IgD-negative memory B cell (primary cell): Measurements from ENCODE around the gene FGD6. TPM values are rescaled to one million over a fixed set of nuclear protein-coding genes. Genes with fewer than 3 reads are reported as not detected.

ENCODE experiments used
- H3K27ac Mint-ChIP-seq, 3 donors: one replicate each; pipeline ENCODE4 v1.8.0; 2020 to 2022; ENCODE audit warnings: mild to moderate bottlenecking in 3 of 3, mixed read lengths in 3 of 3, moderate library complexity in 1 of 3
- H3K27me3 Mint-ChIP-seq: one replicate; pipeline ENCODE4 v1.8.0; 2021; ENCODE audit warnings: mixed read lengths
- H3K36me3 Mint-ChIP-seq: one replicate; pipeline ENCODE4 v1.8.0; 2020; ENCODE audit warnings: mild to moderate bottlenecking, mixed read lengths
- H3K4me1 Mint-ChIP-seq, 3 donors: one replicate each; pipeline ENCODE4 v1.8.0; 2020 to 2022; ENCODE audit warnings: mixed read lengths in 3 of 3, mild to moderate bottlenecking in 1 of 3
- H3K4me3 Mint-ChIP-seq, 4 donors: one replicate each; pipeline ENCODE4 v1.8.0; 2020 to 2022; ENCODE audit warnings: mild to moderate bottlenecking in 4 of 4, mixed read lengths in 4 of 4, moderate library complexity in 3 of 4
- H3K9me3 Mint-ChIP-seq, 3 donors: one replicate each; pipeline ENCODE4 v1.8.0; 2020 to 2021; ENCODE audit warnings: mixed read lengths in 3 of 3, mild to moderate bottlenecking in 1 of 3
- polyA plus RNA-seq: library from polyadenylated mRNA; unstranded; fragments of 300-500 nt; fragmentation: Illumina TruSeq; gene quantifications from one replicate; pipeline ENCODE4 v1.2.3, GENCODE V29; 2021

The FGD6 gene
- polyA plus RNA-seq, 1 donor from 2014 or later: 5.0 TPM

DNA sequence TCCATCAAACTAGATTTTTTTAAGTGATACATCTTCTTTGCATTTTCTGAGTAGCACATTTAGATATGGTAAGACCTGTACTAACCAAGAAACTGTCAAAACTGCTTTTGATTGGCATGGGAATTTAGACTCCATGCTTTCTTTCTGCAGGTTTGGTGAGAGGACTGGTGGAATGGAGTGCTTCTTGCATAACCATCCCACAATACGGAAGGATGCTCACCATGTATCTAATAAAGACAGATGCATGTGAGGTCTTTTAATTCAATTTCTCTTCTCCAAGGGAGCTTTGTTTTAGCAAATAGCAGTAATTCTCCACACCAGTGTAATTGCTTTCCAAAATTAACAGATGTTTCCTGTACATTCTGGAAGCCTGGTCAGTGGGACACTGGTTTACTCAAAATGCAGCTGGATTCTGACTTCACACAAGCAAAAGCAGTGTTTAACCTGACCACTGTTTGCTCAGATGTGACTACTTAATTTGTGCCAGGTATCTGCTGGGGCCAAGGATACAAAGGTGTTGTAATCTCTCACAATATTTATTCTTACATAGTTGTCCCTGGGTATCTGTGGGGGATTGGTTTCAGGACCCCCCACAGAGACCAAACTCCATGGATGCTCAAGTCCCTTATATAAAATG, 26.1 kb downstream of the FGD6 start:
- no peaks in the 10 kb centered on the region for H3K27me3 Mint-ChIP-seq
- no peak overlapping the region for H3K27ac Mint-ChIP-seq
- H3K4me3 Mint-ChIP-seq: no peak overlapping the region
- peaks cover 15 to 20% (median 16%) of the 10 kb centered on the region in 3 donors for H3K4me1 Mint-ChIP-seq
- peaks cover 0 to 2% (median 0%) of the 10 kb centered on the region in 3 donors for H3K9me3 Mint-ChIP-seq
- peaks cover 6% of the 10 kb centered on the region for H3K36me3 Mint-ChIP-seq

DNA sequence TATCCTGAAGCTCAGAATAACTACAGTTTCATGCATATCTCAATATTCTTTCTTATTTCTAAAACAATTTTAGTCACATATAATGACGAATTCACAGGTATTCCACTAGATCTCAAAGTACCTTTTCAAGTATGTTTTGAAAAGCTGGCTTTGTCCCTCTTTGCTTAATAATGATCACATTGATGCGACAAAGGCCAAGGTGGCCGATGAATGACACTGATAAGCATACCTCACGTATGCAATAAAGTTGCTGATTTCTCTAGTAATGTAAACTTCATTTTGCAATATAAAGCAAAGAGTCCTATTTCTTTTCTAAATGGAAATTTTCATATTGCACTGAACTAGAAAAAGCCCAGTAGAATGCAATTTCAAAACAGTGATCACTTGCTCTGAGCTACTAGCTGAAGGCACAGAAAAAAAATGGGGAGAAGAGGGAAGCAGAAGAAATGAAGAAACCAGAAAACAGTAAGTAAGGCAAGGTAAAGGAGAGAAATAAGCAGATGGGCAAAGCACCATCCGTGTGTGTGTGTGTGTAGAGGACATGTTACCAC, 29.3 kb downstream of the FGD6 start:
- H3K27me3 Mint-ChIP-seq: no peaks in the 10 kb centered on the region
- peaks cover 6% of the 10 kb centered on the region for H3K36me3 Mint-ChIP-seq
- H3K9me3 Mint-ChIP-seq: peaks cover 0 to 2% (median 0%) of the 10 kb centered on the region in 3 donors
- H3K27ac Mint-ChIP-seq: peak overlapping the region in 2 of 3 donors; percentile 16 to 40
- peaks cover 22 to 26% (median 24%) of the 10 kb centered on the region in 3 donors for H3K4me1 Mint-ChIP-seq
- peak overlapping the region in 2 of 4 donors; percentile 3 to 70 for H3K4me3 Mint-ChIP-seq

DNA sequence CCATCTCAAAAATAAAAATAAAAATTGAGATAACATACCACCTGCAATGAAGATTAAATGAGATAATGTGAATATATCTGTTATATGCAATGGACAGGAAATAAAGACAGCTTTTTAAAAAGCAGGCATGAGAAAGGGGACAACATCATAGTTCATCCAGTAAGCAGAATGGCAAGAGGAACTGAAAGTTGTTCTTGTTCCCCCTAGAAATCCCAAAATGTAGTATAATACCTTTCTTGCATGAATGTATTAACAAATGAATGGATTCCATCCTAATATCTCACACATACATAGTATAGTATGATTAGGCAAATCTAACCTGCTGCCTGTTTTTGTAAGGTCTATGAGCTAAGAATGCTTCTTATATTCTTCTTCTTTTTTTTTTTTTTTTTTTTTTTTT, 31.4 kb downstream of the FGD6 start:
- Mint-ChIP-seq H3K4me1 (peaks cover 16 to 24% (median 18%) of the 10 kb centered on the region in 3 donors), H3K36me3 (peaks cover 1% of the 10 kb centered on the region), H3K27ac (no peak overlapping the region), H3K4me3 (no peak overlapping the region), H3K9me3 (no peaks in the 10 kb centered on the region), H3K27me3 (no peaks in the 10 kb centered on the region)

DNA sequence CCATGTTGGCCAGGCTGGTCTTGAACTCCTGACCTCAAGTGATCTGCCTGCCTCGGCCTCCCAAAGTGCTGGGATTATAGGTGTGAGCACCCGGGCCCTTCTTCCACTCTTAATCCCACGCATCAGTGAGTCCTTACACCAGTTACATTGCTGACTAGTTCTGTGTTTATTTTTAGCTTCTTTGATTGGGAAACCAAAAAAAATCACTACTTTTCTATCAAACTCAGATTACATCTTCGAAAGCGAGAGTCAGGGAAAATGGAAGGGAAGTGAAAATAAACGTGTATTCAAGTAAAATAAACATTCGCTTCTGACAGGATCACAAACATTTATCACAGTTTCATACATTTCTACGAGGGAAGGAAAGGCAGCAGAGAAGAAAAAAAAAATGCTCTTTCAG, 32.2 kb downstream of the FGD6 start:
- H3K36me3 Mint-ChIP-seq: peaks cover 1% of the 10 kb centered on the region
- H3K27ac Mint-ChIP-seq: no peak overlapping the region
- no peak overlapping the region for H3K4me3 Mint-ChIP-seq
- no peaks in the 10 kb centered on the region for H3K27me3 Mint-ChIP-seq
- no peaks in the 10 kb centered on the region for H3K9me3 Mint-ChIP-seq
- H3K4me1 Mint-ChIP-seq: peaks cover 16 to 24% (median 18%) of the 10 kb centered on the region in 3 donors

DNA sequence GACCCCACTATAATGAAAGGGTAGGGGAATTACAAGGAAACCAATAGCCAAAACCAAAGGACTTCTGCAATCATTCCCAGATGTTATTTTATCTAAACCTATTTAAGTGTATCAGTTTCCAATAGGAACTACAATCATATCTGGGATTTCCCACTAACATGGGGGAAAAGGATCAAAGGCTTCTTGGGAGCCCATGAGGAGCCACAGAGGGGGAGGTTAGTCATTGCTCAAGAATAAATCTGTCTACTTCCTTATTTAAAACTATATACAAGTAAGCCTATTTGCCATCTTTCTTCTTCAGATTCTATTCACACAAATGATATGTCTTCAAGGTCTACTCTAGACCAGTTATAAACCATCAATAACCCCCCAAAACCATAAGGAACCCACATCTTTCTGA, 33.1 kb downstream of the FGD6 start:
- H3K4me1 Mint-ChIP-seq: peaks cover 16 to 24% (median 18%) of the 10 kb centered on the region in 3 donors
- no peak overlapping the region for H3K4me3 Mint-ChIP-seq
- H3K27ac Mint-ChIP-seq: no peak overlapping the region
- no peaks in the 10 kb centered on the region for H3K9me3 Mint-ChIP-seq
- peaks cover 1% of the 10 kb centered on the region for H3K36me3 Mint-ChIP-seq
- no peaks in the 10 kb centered on the region for H3K27me3 Mint-ChIP-seq

DNA sequence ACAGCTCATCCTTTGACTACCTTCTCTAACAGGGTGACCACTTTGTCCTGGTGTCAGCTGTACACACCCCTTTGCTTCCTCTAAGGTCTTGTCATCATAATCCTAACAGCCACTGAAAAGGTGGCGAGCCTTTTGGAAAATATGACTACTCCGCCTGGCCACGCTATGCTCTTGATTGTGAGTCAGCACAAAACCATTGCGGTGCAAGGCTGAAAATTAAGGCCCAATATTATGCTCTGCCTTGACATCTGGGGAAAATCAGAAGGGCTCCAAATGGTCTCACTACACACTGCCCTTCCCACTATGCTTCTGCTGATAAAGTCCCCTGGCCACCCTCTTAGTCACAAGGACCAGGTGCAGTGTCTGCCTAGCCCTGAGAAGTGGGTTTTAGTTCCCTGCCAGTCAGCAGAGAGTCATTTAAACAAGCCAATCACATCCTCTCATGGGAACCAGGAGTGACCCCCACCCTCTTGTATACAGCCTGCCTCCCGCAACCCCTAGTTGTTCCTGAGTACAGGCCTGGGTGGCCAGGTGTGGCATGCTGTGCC, 34.3 kb downstream of the FGD6 start:
- no peaks in the 10 kb centered on the region for H3K9me3 Mint-ChIP-seq
- H3K27ac Mint-ChIP-seq: no peak overlapping the region
- H3K27me3 Mint-ChIP-seq: no peaks in the 10 kb centered on the region
- no peaks in the 10 kb centered on the region for H3K36me3 Mint-ChIP-seq
- no peak overlapping the region for H3K4me3 Mint-ChIP-seq
- H3K4me1 Mint-ChIP-seq: peaks cover 13 to 16% (median 14%) of the 10 kb centered on the region in 3 donors

DNA sequence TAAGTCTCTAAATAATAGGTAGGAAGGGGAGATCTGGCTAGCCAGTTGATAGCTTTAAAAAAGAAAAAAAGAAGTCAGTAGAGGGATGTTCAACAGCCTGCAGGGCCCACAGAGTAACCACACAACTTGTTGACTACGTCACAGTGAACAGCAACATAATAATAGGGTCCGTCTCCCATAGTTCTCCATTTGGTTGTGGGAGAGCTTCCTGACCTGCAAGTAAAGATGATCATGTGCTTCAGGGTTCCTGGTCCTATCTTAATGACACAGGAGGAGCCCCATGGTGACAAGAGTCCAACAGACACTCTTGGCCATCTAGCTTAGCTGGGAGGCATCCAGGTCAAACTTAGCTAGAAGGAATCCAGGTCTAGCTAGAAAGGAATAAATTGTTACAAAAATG, 36.2 kb downstream of the FGD6 start:
- H3K4me1 Mint-ChIP-seq: peaks cover 8 to 13% (median 10%) of the 10 kb centered on the region in 3 donors
- no peaks in the 10 kb centered on the region for H3K36me3 Mint-ChIP-seq
- no peaks in the 10 kb centered on the region for H3K27me3 Mint-ChIP-seq
- no peak overlapping the region for H3K4me3 Mint-ChIP-seq
- H3K9me3 Mint-ChIP-seq: no peaks in the 10 kb centered on the region
- H3K27ac Mint-ChIP-seq: no peak overlapping the region

DNA sequence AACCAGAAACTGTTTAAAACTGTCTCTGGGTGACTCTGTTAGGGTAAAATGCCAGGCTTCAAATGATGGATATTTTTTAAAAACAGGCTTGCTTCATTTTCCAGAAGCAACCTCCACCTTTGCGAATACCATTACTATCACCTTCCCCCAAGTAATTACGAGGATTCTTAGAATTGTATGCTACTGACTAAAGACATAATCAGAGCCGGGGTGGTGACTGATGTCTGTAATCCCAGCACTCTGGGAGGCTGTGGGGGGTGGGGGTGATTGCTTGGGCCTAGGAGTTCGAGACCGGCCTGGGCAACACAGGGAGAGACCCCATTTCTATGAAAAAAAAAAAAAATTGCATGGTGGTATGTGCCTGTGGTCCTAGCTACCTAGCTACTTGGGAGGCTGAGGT, 38.3 kb downstream of the FGD6 start:
- H3K27ac Mint-ChIP-seq: no peak overlapping the region
- no peaks in the 10 kb centered on the region for H3K27me3 Mint-ChIP-seq
- H3K36me3 Mint-ChIP-seq: no peaks in the 10 kb centered on the region

DNA sequence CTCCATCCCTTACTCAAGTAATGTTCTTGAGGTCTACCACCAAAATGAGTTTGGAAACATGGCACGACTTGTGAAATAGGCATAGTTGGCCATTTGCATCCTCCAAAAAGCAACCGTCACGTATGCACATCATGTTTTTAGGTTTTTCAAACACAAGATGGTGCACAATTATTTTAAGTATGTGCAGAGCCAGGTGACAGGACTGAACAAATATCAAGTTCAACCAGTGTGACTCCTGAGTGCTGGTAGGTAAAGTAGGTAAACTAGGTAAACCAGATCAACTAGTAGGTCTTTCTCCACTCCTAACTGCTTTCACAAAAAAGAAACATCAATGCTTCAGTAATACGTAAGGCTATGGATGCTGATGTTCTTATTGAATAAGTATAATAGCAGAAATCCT, 39.1 kb downstream of the FGD6 start:
- H3K9me3 Mint-ChIP-seq: no peaks in the 10 kb centered on the region
- no peaks in the 10 kb centered on the region for H3K27me3 Mint-ChIP-seq
- no peaks in the 10 kb centered on the region for H3K36me3 Mint-ChIP-seq
- H3K4me1 Mint-ChIP-seq: peaks cover 1 to 6% (median 5%) of the 10 kb centered on the region in 3 donors
- H3K27ac Mint-ChIP-seq: no peak overlapping the region
- no peak overlapping the region for H3K4me3 Mint-ChIP-seq

More for the DNA sequence above, 38.3 kb downstream of the FGD6 start:
- H3K4me3 Mint-ChIP-seq: no peak overlapping the region
- no peaks in the 10 kb centered on the region for H3K9me3 Mint-ChIP-seq
- peaks cover 1 to 7% (median 6%) of the 10 kb centered on the region in 3 donors for H3K4me1 Mint-ChIP-seq

DNA sequence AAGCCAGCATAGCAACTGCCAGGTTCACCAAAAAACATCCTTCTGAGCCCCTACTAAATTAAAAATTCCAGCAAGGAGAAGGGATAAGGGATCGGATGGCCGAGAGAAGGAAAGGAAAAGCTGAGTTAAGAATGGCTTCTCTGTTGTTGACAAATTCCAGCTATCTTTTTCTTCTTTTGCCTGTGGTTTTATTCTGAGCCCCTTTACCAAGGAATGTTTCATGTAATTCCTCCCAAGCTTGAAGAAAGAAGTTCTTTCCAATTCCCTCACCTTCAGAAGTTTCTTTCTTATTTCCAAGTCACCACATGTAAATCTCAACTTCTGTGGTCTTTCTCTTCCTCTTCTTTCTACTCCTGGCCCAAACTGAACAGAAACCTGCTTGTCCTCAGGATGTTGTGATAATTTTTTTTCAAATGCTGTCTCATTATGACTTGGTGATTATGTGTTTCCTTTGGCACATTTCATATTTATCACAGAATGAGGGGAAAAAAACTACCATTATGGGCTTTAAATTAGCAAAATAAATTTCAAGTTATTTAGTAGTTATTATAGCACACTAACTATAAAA, 40.0 kb downstream of the FGD6 start:
- no peaks in the 10 kb centered on the region for H3K36me3 Mint-ChIP-seq
- H3K9me3 Mint-ChIP-seq: no peaks in the 10 kb centered on the region
- H3K27ac Mint-ChIP-seq: no peak overlapping the region
- H3K27me3 Mint-ChIP-seq: no peaks in the 10 kb centered on the region
- H3K4me1 Mint-ChIP-seq: peaks cover 4 to 5% (median 5%) of the 10 kb centered on the region in 3 donors
- H3K4me3 Mint-ChIP-seq: no peak overlapping the region

DNA sequence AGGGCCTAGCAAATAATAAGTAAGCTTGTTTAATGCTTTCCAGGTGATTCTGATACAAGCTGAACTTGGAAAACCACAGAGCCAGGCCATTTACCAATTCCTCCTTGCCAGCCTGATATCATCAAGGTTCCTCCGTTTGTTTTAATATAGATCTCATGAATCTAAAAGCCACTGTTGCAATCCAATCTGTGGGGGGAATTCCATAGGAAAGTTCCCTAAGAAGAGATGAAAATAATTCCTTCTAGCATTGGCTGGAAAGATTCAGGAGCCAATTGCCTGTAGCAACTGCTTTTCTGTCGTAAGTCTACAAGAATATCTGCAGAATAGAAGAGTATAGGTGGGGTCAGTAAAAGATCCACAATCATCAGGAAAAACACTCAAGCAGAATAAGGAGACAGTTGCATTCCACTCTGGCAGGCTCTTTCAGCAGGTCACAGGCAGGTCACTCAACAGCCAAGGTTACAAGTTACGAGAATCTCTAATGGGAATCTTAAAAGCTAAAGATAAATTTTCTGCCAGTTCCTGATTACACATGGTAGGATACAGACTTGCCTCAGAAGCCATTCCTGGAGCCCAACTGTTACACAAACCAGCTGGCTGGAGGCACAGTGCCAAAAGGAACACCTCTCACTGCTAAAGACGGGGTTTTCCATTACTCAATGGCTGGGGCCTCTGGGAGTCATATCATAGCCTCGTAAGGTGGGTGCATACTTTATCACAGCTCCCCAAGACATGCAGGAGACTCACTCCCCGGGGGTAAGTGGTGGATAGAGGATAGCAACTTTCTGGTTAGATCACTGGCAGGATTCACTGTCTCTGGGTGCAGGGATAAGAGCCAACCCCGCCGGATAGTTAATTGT, 43.6 kb downstream of the FGD6 start:
- Mint-ChIP-seq H3K9me3 (no peaks in the 10 kb centered on the region), H3K36me3 (no peaks in the 10 kb centered on the region), H3K27me3 (no peaks in the 10 kb centered on the region), H3K4me3 (no peak overlapping the region), H3K27ac (no peak overlapping the region), H3K4me1 (peaks cover 4 to 5% (median 5%) of the 10 kb centered on the region in 3 donors)

DNA sequence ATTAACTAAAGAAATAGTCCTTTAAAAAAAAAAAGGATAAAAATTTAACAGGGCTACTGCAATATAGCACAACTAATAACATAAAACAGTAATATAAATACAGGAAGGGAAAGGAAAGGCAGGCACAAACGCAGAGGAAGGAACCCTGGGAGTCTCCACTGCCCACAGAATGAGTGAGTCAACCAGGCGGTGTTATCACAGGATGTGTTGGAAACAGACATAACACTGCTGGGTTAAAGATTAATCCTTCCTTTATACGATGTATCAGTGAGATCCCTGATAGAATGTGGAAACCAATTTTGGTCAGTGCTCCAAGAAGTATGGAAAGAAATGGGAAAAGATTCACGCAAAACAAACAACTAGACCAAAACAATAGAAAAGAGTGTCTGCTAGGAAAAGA, 47.9 kb downstream of the FGD6 start:
- Mint-ChIP-seq H3K27me3 (no peaks in the 10 kb centered on the region), H3K4me1 (peaks cover 0 to 2% (median 0%) of the 10 kb centered on the region in 3 donors), H3K27ac (no peak overlapping the region), H3K9me3 (no peaks in the 10 kb centered on the region), H3K4me3 (no peak overlapping the region), H3K36me3 (no peaks in the 10 kb centered on the region)

DNA sequence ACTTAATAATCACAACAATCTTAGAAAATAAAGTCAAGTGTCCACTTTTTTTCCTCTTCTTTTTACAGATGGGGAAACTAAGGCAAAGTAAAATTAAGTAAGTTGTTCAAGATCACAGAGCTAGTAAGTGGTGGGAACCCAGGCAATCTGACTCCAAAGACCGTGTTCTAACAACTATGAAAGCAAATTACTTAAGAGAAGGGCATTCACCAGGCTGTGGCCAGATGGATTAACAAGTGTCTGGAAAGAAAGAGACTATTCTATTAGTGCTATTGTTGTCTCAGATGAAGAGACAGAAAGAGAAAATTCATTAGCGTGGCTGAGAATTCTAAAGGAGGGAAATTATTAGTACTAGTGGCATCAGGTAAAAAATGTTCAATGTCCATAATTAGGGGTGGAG, 48.5 kb downstream of the FGD6 start:
- Mint-ChIP-seq H3K27ac (no peak overlapping the region), H3K9me3 (no peaks in the 10 kb centered on the region), H3K36me3 (no peaks in the 10 kb centered on the region), H3K27me3 (no peaks in the 10 kb centered on the region), H3K4me1 (peaks cover 0 to 2% (median 0%) of the 10 kb centered on the region in 3 donors), H3K4me3 (no peak overlapping the region)

DNA sequence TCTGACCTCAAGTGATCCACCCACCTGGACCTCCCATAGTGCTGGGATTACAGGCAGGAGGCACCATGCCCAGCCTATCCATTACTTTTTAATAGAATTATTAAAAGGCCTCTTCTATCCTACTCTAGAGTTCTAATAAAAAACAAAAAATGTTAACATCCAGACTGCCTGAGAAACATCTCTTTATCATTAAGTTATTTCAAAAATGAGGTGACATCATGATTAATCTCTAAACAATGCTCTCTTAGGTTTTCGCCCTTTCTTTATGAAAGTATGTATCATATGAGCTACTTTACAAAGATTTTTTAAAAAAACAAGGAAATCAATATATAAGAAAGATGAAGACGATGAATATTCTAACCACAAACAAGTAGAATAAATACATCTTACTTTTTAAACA, 52.6 kb downstream of the FGD6 start:
- no peaks in the 10 kb centered on the region for H3K27me3 Mint-ChIP-seq
- no peak overlapping the region for H3K4me3 Mint-ChIP-seq
- no peaks in the 10 kb centered on the region for H3K4me1 Mint-ChIP-seq
- H3K36me3 Mint-ChIP-seq: no peaks in the 10 kb centered on the region
- H3K9me3 Mint-ChIP-seq: no peaks in the 10 kb centered on the region
- no peak overlapping the region for H3K27ac Mint-ChIP-seq

DNA sequence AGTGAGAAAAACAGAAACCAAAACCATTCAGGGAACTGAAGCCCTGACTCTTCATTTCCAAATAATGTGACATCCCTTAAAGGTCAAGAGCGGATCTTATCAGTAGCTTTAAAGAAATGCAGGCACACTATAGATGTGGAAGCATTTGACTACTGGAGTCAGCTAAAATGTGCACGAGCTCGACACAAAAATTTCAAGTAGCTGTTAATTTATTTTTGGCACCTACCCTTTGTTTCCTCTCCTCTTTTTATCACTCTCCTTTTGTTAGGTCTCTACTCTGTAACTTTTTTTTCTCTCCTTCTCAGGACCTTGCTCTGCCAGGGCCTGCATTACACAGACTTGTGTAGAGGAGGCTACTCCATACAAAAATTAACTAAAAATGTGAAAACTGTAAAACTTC, 58.3 kb downstream of the FGD6 start:
- Mint-ChIP-seq H3K9me3 (peaks cover 0 to 6% (median 1%) of the 10 kb centered on the region in 3 donors), H3K4me1 (peaks cover 0 to 1% (median 0%) of the 10 kb centered on the region in 3 donors), H3K36me3 (peaks cover 3% of the 10 kb centered on the region), H3K4me3 (no peak overlapping the region), H3K27ac (no peak overlapping the region), H3K27me3 (no peaks in the 10 kb centered on the region)
